HG03521 (cell line): ENCODE measurements around the gene SLC25A30.
"Not testable (repeated sequence)": the region's sequence is repeated elsewhere in the genome, so short reads cannot be mapped to it uniquely, and the experiment has no call there.

Source experiments
- ATAC-seq: cut with Tn5 transposase; IDR thresholded peaks from one replicate; pipeline ENCODE4 v1.9.1; 2021; ENCODE audit warnings: mild to moderate bottlenecking, moderate library complexity; ENCODE audit not compliant: unreplicated experiment

SLC25A30 gene

DNA sequence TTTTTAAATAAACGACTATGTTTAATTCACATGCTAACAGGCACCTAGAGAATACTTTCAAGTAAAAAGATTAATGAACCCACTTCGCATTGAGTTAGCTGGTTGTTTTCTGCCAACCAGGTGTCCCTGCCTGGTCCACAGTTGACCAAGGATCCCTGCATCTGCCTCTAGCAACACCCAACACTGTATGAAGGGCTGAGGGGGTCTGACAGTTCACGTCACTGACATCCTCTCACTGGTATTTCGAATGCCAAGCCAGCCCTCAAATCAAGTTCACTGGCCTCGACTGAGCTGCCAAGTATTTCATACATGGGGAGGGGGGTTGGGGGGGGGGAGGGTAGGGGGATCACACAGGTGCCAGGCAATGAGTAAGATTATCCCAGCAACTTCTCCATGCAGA is 25.4 kb downstream of the SLC25A30 start:
- no peak for ATAC-seq

DNA sequence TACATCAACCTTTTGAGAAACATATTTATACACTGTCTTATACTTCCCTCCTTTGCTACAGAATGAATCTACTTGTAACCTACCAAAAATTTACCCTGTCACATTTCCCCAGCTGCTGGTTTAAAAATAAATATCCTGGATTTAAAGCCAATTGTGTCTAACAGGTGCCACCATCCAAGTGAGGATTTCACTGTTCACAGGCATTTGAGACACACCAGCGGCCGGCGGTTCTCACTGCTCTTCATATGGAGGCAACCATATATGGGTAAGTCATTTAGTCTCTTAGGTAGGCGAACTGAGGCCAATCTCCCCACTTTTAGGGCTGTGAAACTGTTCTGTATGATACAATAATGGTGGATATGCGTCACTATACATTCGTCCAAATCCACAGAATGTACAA is 26.2 kb downstream of the SLC25A30 start:
- no peak for ATAC-seq

GRCh38 chr13:45391128-45391527 is 27.0 kb downstream of the SLC25A30 start:
- not testable (repeated sequence) for ATAC-seq

- not testable (repeated sequence) for ATAC-seq
Measured at GRCh38 chr13:45390348-45390747, 27.8 kb downstream of the SLC25A30 start.

- no peak for ATAC-seq
Measured at GRCh38 chr13:45388664-45389063, 29.5 kb downstream of the SLC25A30 start.

GRCh38 chr13:45386892-45387575 is 31.1 kb downstream of the SLC25A30 start:
- not testable (repeated sequence) for ATAC-seq

GRCh38 chr13:45385907-45386553 is 32.1 kb downstream of the SLC25A30 start:
- ATAC-seq: no peak

DNA sequence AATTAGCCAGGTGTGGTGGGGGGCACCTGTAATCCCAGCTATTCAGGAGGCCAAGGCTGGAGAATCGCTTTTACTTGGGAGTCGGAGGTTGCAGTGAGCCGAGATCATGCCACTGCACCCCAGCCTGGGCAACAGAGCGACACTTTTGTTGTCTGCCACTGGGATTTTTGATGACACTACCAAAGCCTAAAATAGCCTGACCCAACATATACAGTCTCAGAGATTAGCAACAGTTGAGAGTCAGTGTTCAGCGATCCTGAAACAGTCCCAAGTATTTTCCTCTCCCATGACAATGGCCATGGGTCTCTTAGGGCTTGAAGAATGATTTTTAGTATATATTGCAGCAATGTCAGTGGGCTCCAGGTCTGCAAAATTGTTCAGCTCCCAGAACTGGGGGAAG is 32.9 kb downstream of the SLC25A30 start:
- ATAC-seq: no peak

- no peak for ATAC-seq
Measured at GRCh38 chr13:45384474-45385174, 33.5 kb downstream of the SLC25A30 start.

- ATAC-seq: not testable (repeated sequence)
Measured at GRCh38 chr13:45382739-45383138, 35.4 kb downstream of the SLC25A30 start.

DNA sequence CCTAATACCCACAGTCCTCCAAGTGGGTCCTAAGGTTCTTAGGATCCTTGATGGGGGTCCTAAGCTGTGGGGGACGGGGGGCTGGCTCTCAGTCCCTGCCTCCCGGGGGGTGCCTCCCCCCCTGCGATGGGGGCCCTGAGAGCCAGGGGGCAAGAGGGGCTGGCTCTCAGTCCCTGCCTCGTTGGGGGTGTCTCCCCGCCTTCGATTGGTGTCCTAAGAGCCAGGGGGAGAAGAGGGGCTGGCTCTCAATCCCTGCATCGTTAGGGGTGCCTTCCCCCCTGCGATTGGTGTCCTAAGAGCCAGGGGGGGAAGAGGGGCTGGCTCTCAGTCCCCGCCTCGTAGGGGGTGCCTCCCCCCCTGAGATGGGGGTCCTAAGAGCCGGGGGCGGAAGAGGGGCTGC is 37.0 kb downstream of the SLC25A30 start:
- no peak for ATAC-seq

DNA sequence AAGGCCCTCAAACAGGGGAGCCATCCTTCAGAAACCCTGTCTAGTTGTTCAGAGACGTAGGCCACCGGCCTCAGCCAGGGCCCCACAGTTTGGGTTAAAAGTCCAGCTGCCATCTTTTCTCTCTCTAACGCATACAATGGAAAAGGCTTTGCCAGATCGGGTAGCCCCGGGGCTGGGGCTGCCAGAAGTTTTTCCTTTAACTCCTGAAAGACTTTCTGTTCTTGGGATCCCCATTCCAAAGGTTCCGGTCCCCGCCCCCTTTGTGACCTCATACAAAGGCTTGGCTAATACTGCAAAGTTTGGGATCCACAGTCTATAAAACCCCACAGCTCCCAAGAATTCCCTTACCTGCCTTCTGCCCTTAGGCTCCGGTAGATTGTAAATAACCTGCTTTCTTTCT is 37.5 kb downstream of the SLC25A30 start:
- ATAC-seq: not testable (repeated sequence)

- not testable (repeated sequence) for ATAC-seq
Measured at GRCh38 chr13:45379516-45379915, 38.7 kb downstream of the SLC25A30 start.

- ATAC-seq: not testable (repeated sequence)
Measured at GRCh38 chr13:45378786-45379185, 39.4 kb downstream of the SLC25A30 start.

- not testable (repeated sequence) for ATAC-seq
Measured at GRCh38 chr13:45377314-45377713, 40.9 kb downstream of the SLC25A30 start.

- not testable (repeated sequence) for ATAC-seq
Measured at GRCh38 chr13:45376651-45377050, 41.5 kb downstream of the SLC25A30 start.

DNA sequence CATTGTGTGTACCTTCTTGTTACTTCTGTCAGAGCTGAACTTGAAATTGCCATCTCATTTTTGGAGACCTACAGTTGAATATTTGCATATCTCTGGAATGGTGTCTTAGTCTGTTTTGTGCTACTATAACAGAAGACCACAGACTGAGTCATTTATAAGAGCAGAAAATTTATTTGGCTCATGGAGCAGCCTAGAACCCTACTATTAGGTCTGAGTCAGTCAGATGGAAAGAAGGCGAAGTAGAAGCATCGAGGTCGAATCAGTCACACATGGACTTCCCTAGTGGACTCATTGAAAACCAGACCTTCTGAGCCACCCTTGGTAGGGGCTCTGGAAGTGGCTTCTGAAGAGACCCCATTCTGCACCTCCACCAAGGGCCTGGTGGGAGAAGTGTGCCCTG is 43.3 kb downstream of the SLC25A30 start:
- ATAC-seq: no peak

GRCh38 chr13:45373162-45373547 is 45.0 kb downstream of the SLC25A30 start:
- ATAC-seq: no peak

DNA sequence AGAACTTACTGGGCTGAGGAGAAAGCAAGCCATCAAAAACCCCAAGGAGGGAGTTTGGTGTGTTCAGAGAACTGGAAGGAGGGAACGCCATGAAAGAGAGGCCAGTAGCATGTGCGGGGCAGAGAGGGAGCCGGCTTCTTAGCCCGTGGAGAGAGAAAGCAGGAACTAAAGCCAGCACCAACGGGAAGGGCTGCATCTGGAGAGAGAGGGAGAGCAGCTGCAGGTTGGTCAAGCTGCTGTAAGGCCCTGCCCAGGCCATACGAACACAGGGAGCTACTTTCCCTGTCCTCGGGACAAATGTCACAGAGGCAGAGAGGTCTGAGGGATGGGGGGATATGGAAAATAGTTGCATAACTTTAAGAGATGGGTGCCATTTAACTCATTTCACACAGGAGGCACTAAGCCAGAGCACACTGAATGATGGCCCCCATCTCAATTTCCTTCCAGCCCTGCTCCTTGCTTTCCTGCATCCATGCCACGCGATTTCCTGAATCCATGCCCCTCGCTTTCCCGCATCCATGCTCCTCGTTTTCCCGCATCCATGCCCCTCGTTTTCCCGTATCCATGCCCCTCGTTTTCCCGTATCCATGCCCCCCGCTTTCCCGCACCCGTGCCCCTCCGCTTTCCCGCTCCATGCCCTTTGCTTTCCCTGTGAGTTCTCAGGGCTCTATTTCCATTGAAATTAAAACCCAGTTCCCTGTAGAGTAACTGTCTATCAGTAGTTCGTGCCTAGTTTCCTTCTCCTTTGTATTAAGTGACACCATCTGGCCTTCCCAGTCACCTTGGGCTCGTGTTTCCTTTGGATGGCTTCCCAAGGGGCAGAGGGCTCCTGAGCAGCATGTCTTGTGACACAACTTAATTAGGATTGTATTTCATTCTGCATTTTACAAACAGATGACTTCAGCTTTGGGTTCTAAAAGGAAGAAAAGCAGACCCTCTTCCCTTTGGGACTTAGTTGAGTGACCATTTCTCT is 45.7 kb downstream of the SLC25A30 start:
- no peak for ATAC-seq

DNA sequence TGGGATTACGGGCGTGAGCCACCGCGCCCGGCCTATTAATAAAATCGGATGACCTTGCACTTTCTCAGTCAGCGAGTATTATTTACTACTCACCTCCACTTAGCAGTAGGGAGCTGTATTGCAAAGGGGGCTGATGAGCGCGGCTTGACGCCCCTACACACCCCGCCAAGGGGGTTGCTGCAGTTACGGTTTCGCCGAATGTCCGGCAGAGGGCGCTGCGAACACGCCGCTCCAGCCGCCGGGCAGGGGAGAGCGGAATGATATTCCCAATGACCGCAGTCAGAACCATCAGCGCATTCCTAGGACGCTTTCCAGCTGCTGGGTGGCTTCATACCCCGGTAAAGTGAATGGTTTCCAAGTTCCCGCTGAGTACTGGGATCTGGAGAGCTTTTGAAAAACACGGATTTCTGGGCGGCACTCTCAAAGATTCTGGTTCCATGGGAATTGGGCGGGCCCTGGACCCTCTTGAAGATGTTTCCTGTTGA is 47.2 kb downstream of the SLC25A30 start:
- no peak for ATAC-seq

- no peak for ATAC-seq
Measured at GRCh38 chr13:45369116-45369515, 49.1 kb downstream of the SLC25A30 start.
